ENCODE measurements around the gene HASPIN. TPM values are rescaled to one million over a fixed set of nuclear protein-coding genes. Genes with fewer than 3 reads are reported as not detected.

HASPIN gene
- total and polyA plus RNA-seq, 8 donors, result 1.9 to 4.5 (median 2.6) TPM

DNA sequence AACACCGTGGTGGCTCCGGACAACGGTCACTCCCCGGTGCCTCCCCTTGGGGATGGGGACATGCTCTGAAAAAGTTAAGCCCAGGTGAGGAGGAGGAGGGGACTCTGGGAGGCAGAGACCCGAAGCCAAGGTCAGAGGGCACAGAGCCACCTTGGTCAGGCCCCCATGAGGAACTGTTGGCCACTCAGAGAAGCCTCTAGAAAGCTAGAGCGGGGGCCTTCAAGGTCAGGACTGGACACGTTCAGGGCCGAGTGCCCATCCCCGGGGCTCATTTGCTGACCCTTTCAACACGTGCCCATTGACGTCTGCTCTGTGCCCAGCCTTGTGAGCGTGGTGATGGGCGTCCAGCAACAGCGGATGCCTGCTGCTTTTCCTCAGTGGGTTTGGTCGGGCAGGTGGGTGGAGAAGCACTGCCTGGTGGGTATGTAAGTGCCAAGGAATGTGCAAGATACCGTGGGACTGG is 38.2 kb downstream of the HASPIN start:
- TF ChIP-seq, protein P1, sequence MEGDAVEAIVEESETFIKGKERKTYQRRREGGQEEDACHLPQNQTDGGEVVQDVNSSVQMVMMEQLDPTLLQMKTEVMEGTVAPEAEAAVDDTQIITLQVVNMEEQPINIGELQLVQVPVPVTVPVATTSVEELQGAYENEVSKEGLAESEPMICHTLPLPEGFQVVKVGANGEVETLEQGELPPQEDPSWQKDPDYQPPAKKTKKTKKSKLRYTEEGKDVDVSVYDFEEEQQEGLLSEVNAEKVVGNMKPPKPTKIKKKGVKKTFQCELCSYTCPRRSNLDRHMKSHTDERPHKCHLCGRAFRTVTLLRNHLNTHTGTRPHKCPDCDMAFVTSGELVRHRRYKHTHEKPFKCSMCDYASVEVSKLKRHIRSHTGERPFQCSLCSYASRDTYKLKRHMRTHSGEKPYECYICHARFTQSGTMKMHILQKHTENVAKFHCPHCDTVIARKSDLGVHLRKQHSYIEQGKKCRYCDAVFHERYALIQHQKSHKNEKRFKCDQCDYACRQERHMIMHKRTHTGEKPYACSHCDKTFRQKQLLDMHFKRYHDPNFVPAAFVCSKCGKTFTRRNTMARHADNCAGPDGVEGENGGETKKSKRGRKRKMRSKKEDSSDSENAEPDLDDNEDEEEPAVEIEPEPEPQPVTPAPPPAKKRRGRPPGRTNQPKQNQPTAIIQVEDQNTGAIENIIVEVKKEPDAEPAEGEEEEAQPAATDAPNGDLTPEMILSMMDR (IDR thresholded peaks at IDR 0.05), result no peak
- Histone ChIP-seq H3K9me3 (peaks cover 0 to 6% of the 10 kb centered on the region in 2 donors), H3K27me3 (no peaks in the 10 kb centered on the region), H3K36me3 (no peaks in the 10 kb centered on the region), H3K4me3 (no peak overlapping the region), H3K27ac (no peak overlapping the region), H3K4me1 (peaks cover 0 to 11% of the 10 kb centered on the region in 2 donors)
- ATAC-seq (no peak), DNase-seq (peak in 1 of 4 donors; percentile 59)
- intact Hi-C loops (cut with DNase I), result no loop called here

DNA sequence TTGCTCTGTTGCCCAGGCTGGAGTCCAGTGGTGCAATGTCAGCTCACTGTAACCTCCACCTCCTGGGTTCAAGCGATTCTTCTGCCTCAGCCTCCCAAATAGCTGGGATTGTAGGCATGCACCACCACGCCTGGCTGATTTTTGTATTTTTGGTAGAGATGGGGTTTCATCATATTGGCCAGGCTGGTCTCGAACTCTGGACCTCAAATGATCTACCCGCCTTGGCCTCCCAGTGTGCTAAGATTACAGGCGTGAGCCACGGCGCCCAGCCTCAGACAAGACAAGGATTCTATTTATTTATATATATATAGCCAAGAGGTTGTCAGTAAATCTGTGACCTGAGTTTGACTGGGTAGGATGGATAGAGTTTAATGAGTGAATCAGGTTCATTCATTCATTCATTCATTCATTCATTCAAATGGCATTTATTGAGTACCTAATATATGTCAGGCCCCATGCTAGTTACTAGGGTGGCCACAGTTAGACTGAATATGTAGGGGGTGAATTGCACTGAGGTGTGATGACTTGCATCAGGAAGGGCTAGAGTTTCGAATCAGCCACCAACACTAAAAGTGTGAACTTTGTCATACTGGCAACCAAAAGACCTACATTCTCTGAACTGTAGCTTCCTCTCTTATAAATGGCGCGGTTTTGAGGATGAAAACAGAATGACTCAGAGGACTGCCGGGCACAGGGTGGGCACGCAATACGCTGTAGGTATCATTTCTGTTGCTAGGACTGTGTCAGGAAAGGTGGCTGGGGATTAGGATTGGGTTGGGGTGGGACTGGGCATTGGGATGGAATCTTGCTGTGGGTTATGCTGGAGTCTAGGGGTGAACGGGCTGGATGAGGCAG is 39.4 kb downstream of the HASPIN start:
- ATAC-seq, result peak; percentile 12
- Histone ChIP-seq H3K27me3 (no peaks in the 10 kb centered on the region), H3K36me3 (no peaks in the 10 kb centered on the region), H3K27ac (no peak overlapping the region), H3K4me3 (no peak overlapping the region), H3K9me3 (peaks cover 0 to 6% of the 10 kb centered on the region in 2 donors), H3K4me1 (peaks cover 0 to 11% of the 10 kb centered on the region in 2 donors)
- TF ChIP-seq, protein P1 (IDR thresholded peaks at IDR 0.05), result no peak
- intact Hi-C loops (cut with DNase I), result no loop called here
- DNase-seq, result peak in 1 of 4 donors; percentile 27

DNA sequence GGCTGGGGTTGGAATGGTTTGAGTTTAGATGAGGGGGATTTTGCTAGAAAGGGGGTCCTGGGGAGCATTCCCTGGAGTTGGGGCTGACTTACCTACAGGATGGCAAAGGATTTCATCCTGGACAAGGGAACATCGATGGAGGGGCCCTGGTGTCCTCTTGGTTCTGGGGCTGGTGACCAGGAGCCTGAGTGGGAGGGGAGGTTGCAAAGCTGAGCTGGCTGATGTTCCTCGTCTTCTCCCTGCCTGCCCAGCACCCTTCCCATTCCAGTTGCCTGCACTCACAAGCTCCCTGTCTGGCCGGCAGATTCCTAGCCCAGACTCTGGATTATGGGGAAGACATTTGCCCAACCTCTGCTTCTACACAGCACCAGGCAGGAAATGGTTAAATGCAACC is 40.1 kb downstream of the HASPIN start:
- ATAC-seq (no peak), DNase-seq (peak in 1 of 4 donors; percentile 11)
- peaks cover 0 to 6% of the 10 kb centered on the region in 2 donors for H3K9me3 ChIP-seq
- no peak overlapping the region for H3K4me3 ChIP-seq
- intact Hi-C loops (cut with DNase I), result no loop called here
- TF ChIP-seq, protein P1 (IDR thresholded peaks at IDR 0.05), result no peak
- H3K27ac ChIP-seq, result no peak overlapping the region
- H3K36me3 ChIP-seq, result no peaks in the 10 kb centered on the region
- H3K4me1 ChIP-seq, result peaks cover 0 to 11% of the 10 kb centered on the region in 2 donors
- H3K27me3 ChIP-seq, result no peaks in the 10 kb centered on the region

DNA sequence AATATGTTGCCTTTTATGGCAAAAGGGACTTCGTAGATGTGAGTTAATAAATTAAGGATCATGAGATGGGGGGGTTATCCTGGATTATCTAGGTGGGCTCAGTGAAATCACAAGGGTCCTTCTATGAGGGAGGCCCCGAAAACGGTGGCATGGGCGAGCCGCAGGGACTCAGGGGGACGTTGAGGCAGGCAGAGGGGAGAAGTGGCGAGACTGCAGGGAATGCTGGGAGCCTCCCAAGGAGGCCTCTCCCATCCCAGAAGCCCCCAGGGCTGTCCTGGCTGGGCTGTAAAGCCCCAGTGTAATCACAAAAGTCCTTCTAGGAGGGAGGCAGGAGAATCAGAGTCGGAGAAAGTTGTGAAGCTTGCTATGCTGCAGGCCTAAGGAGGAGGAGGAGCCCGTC is 42.3 kb downstream of the HASPIN start:
- no peak overlapping the region for H3K27ac ChIP-seq
- intact Hi-C loops (cut with DNase I), result no loop called here
- DNase-seq (peak in 1 of 4 donors; percentile 41), ATAC-seq (no peak)
- TF ChIP-seq, protein P1 (IDR thresholded peaks at IDR 0.05), result no peak
- H3K4me3 ChIP-seq, result no peak overlapping the region
- peaks cover 0 to 16% of the 10 kb centered on the region in 2 donors for H3K4me1 ChIP-seq
- no peaks in the 10 kb centered on the region for H3K27me3 ChIP-seq
- H3K36me3 ChIP-seq, result no peaks in the 10 kb centered on the region
- H3K9me3 ChIP-seq, result no peaks in the 10 kb centered on the region

DNA sequence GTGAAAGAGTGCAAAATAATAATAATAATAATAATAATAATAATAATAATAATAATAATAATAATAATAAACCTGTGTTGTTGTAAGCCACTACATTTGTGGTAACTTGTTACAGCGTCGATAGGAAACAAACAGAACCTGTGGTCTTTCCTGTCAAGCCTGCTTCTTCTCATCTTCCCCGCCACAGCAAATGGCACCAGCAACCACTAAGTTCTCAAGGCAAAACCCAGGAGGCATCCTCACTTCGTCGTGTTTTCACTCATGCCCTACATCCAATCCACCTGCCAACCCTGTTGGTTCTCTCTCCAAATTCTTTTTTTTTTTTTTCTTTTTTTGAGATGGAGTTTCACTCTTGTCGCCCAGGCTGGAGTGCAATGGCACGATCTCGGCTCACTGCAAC is 43.1 kb downstream of the HASPIN start:
- H3K4me3 ChIP-seq, result no peak overlapping the region
- DNase-seq (no peak), ATAC-seq (no peak)
- TF ChIP-seq, protein P1 (IDR thresholded peaks at IDR 0.05), result no peak
- no peak overlapping the region for H3K27ac ChIP-seq
- no peaks in the 10 kb centered on the region for H3K36me3 ChIP-seq
- H3K9me3 ChIP-seq, result no peaks in the 10 kb centered on the region
- intact Hi-C loops (cut with DNase I), result no loop called here
- no peaks in the 10 kb centered on the region for H3K27me3 ChIP-seq
- H3K4me1 ChIP-seq, result peaks cover 0 to 16% of the 10 kb centered on the region in 2 donors
